ENCODE results near the gene LHPP.
"Not testable (repeated sequence)": the region's sequence is repeated elsewhere in the genome, so short reads cannot be mapped to it uniquely, and the experiment has no call there.

GRCh38 chr10:124549171-124549570, 87.5 kb downstream of the LHPP start:
- not testable (repeated sequence) for TF ChIP-seq POLR2A (IDR thresholded peaks at IDR 0.05; ENCODE audit: low read depth, low read length); TAF1 (IDR thresholded peaks at IDR 0.05; ENCODE audit: borderline replicate concordance, low read depth, low read length)

Measured in GM12892 (cell line).